A204.1 (cell line): ENCODE measurements around the gene PRPF19.

Experiments used
- FAIRE-seq: peaks from 2 replicates; lab custom pipeline; 2012; peaks lifted over from hg19 to GRCh38; lab: Jason Lieb, UNC

PRPF19 gene

DNA sequence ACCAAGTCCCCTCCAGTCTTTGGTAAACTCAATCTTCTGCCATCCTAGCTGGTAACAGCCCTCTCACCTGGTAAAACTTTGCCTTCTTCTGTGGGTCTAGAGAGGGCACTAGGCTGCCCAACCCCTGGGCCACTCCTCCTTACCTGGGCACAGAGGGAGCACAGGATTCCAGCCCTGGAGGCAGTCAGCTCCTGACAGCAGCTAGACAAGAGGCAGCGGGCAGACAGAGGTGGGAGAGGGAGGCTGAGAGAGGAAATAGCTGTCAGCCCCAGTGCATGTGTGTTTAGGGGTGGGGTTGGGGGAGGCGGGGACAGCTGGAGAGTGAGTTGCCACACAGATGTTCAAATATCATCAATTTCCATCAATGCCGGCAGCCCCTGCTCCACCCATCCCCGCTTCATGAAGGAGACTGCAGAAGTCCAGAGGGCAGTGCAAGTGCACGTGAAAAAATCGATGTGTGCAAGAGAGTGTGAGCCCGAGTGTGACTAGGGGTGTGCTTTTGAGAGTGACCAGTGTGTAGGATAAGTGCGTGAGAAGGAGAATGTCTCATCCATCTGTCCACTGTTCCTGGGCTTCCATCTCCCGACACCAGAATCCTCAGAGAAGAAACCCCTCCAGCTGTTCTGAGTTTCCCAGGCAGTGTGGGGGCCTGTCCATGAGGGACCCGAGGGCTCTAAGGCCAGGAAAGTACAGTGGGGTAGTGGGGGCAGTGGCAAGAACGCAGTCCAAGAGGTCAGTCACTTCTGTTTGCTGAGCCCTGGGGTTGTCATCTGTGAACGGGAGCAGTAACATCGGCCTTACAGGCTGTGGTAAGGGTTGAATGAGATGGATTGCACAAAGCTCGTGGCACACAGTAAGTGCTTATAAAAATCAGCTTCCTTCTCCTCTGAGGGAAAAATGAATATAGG lies 50.4 kb downstream of the PRPF19 start, which contains the start of gene PTGDR2:
PTGDR2 (minus strand) TSS at position 225 of the 908 bp plus-strand sequence. CDS start 2,228 bp downstream, outside the sequence.
- FAIRE-seq: no peak

DNA sequence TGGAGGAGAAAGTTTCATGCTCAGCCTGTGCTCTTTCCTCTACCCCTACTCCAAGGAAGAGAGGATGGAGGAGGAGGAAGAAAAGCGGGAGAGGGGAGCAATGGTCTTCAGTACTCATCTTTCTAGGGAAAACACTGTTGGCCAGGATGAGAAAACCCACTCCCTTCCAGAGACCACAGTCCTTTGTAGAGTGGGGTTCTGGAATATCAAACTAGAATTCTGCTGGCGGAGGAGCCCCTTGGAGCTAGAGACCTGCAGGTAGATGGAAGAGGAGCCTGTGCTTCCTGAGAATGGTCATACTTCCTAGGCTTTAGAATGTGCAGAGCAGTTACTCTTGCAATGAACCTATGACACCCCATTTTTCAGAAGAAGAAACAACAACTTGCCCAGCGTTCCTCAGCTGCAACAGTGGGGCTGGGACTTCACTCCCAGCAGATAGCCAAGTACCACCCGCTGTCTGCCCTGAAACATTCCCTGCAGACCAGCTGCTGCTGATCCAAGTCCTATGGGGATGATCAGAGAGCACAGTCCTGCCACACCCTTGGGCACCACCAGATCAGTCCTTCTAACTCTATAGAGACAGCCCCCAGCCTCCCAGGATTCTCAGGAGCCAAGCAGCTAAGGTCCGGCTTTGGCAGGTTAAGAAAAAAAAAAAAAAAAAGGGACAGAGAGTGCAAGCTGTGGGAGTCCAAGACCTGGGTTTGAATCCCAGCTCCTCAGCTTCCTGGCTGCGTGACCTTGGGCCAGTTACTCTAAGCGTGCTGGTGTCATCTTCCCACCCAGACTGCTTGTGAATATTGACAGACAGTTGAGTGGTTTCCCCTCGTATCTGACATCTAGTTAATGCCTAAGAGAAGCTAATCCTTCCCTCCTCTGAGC lies 51.3 kb downstream of the PRPF19 start:
- FAIRE-seq: no peak

DNA sequence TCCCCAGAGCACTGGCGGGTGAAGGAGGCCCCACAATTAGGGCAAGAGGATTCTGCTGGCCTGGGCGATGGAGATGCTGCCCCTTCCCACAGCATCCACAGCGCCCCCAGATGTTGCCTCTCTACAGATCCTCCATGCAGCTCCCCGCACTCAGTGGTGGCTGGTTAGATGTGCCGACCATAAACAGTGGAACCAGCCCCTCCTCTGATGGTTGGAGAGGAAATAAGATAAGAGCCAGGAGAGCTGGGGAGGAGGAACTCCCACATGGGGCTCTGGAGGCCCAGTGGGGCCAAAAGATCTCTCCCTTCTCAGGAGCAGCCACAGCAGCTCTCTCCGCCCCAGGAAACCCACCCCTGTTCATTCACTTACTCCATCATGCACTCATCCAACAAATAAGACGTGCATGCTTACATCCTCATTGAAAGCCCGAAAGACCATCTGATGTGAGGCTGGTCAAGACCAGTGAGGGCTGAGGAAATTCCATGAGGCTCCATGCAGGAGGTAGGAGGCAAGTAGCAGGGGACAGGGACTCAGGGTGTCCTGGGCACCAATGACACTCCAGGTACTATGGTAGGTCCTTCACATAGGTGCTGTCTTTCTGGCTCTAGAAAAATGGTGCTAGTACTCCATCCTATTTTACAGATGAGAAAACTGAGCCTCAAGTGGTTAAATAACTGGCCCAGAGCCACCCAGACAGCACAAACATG lies 52.1 kb downstream of the PRPF19 start:
- no peak for FAIRE-seq

DNA sequence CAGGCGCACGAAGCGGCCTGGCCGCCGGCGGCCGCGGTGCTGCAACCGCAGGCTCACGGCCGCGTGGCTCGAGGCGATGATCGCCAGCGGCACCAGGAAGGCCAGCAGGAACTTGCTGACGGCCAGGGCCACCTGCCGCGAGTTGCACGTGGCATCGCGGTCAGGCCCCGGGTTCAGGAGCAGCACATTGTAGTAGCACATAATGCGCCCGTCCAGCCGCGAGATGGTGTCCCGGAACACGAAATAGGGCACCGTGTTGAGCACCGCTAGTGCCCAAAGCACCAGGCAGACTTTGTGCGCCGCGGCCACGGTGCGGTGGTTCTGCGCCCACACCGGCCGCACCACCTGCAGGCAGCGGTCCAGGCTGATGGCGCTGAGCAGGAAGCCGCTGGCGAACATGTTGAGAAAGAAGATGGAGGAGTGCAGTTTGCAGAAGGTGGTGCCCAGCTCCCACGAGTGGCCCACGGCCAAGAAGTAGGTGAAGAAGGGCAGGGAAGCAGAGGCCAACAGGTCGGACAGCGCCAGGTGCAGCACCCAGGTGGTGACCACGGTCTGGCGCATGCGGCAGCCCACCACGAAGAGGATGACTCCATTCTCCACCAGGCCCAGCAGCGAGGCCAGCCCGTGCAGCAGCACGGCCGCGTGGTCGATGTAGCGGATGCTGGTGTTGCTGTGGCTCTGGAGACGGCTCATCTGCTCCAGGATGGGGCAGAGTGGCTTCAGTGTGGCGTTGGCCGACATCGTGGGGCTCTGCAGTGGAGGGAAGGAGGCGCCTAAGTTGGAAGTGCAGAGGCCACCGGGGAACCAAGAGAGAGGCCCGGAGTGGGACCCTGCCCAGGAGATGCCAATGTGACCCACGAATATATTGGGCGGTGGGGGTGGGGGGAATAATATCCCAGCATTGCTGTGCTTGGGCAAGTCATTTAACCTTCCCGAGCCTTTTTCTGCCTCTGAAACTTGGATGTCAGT lies 53.1 kb downstream of the PRPF19 start:
- FAIRE-seq: no peak

DNA sequence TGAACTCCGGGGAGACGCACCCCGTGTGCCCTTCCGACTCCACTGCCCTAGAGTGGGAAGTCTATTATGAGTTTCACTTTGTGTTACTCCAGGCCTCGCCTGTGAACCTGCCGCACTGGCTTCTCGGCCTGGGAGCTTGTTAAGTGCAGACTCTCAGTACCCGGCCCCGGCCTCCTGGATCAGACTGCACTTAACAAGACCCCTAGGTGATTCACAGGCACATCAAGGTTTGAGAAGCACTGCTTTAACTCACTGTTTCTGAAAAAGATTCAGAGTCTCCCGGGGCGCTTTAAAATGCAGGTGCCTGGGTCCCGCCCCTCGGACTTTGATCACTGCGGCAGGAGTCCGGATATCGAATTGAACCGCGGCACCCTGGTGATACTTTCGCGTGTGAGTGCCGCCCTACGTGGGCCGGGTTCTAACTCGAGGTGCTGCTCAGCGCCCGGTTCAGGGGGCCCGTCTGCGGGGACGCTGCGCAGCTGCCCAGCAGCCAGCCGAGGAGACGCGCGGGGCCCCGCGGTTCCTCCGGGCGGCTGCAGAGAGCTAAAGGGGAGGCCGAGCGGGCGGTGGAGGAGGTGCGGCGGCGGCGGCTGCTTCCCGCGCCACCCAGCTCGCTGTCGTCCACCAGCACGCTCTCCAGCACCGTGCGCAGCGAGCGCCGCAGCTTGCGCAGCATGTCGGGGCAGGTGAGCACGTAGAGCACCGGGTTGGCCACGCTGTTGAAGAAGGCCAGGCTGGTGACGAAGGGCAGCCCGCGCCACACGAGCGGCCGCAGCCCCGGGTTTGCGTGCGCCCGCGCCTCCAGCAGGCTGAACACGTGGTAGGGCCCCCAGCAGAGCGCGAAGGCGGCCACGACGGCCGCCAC lies 54.0 kb downstream of the PRPF19 start:
- FAIRE-seq: no peak

DNA sequence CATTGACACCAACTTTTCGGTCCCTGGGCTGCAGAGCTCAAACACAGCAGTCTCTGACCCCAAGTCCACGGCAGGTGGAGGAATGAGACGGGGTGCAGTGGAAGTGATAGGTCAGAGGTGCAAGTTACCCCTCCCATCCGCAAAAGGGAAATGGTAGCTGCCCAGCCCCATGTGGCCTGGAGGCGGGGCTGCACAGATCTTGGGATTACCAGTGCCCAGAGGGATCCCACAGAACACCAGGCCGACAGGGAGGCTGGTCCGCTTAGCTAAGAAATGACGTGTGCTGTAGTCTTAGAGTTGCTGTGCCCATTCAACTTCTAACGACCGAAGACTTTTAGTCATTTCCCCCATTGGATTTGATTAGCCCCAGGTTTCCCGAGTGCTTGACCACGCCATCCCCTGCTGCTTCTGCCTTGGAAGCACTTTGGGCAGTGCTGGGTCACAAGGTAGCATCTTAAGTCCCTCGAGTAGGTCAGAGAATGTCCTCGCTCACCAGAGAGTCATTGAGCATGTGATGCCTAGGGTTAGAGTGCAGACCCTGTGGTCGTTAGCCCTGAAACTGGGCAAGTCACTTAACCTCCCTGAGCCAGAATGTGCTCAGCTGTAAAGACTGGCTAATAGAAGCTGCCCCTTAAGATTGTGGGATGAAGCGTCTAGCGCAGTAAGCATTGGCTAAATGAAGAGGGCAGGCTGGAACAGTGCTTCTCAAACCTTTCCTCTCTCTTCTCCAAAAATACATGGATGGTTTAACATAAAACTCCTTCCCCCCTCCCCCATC lies 54.9 kb downstream of the PRPF19 start:
- FAIRE-seq: no peak

DNA sequence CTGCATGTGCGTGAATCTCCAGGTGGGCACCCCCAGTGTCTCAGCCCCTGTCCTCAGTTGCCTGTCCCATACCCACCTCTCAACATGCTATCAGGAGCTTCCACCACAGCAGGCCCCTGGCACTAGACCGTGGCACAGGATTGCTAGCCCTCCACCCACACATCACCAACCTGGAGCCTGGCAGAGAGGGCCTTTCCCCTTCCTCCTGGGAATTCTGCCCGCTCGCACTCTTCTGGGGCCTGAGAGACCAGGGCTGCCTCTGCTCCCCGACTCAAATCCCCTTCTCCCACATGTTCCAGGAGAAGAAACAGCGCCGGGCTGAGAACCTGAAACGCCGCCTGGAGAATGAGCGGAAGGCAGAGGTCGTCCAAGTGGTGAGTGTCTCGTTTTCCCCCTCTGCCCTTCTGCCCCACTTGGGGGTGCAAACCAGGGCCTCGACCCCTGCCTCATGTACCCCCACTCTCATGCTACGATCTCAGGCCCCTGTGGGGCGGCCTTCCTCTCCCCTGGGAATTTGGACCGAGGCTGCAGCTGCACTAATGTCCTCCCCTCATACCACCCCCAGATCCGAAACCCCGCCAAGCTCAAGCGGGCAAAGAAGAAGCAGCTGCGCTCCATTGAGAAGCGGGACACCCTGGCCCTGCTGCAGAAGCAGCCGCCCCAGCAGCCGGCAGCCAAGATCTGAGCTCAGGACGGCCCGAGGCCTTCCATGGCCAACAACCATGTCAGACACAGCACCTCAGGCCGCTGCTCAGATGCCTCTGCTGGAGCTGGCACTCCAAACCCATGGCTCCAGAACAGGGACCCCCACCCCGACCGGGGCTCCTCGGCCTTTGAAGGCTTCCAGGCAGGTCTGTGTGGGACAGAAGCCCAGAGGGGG lies 56.5 kb downstream of the PRPF19 start:
- FAIRE-seq: no peak

DNA sequence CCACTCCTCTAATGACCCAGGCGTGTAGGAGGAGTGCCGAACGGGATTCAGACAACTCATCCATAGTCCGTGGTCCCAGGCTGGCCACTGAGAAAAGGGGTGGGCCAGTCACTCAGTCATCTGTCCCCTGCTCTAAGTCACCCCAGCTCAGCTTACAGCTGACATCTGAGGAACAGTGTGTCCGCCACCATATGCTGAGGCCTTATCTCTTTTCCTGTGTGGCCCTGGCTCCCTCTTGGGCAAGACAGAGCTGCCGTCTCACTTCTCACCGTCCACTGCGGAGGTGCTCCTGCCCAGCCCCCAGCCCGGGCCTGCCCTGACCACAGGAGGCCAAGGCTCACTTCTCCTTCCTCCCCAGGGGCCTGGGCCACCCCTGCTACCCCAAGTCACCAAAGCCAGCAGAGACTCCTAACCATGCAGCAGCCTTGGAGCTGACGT lies 57.7 kb downstream of the PRPF19 start:
- no peak for FAIRE-seq

DNA sequence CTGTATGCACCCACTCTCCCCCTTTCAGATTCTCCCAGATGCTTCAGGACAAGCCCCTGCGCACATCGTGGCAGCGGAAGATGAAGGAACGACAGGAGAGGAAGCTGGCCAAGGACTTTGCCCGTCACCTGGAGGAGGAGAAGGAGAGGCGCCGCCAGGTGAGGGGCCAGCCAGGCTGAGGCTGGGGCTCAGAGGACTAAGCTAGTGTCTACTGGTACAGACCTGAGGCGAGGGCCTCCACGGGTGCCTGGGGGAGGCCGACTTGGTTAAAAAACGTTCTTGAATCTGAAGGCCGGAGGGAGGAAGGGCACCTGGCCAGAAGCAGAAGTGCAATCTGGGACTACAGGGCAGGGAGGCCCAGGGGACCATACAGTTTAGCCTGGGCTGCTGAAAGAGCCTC lies 58.5 kb downstream of the PRPF19 start:
- no peak for FAIRE-seq

DNA sequence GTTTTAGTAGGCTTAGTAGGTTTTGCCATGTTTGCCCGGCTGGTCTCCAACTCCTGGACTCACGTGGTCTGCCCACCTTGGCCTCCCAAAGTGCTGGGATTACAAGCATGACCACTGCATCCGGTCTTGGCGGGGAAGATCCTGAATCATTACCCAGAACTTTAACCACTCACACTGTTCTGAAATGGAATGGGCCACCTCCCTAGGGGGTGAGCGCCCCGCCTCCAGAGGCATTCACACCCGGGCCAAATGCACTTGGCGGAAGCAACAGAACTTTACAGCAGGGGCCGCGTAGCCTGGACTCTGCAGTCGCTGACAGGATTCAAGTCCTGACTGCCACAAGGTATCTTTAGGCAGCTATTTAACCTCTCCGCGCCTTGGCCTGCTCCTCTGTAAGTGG lies 59.1 kb downstream of the PRPF19 start:
- FAIRE-seq: no peak

DNA sequence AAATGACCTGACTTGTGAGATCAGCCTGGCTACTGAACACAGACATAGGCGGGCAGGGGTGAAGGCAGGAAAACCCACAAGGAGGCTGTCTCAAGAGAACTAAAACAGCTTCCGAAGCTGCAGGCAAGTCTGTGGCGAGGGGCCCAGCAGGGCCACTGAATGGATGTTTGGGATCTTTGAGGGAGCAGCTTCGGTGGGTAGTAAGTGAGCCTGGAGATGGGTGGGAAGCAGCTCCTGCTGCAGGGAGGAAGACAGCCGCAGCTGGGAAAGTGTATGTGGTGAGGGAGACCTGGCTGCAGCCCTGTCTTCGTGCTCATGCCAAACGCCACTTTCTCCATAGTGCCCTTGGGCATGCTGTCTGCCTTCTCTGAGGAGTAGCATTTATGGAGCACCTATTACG lies 61.0 kb downstream of the PRPF19 start:
- no peak for FAIRE-seq

DNA sequence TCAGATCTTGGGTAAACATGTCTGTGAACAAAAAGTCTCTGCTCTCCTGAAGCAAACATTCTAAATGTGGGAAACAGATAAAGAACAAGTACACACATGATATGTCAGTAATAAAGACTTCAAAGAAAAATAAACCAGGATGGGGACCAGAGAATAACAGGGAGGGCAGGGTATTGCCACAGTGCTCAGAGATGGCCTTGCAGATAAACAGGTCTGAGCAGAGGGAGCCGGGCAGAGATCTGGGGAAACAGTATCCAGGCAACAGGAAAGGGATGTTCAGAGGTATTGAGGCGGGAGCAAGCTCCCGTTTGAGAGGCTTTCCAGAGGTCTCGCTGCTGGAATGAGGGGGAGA lies 61.5 kb downstream of the PRPF19 start:
- FAIRE-seq: no peak

DNA sequence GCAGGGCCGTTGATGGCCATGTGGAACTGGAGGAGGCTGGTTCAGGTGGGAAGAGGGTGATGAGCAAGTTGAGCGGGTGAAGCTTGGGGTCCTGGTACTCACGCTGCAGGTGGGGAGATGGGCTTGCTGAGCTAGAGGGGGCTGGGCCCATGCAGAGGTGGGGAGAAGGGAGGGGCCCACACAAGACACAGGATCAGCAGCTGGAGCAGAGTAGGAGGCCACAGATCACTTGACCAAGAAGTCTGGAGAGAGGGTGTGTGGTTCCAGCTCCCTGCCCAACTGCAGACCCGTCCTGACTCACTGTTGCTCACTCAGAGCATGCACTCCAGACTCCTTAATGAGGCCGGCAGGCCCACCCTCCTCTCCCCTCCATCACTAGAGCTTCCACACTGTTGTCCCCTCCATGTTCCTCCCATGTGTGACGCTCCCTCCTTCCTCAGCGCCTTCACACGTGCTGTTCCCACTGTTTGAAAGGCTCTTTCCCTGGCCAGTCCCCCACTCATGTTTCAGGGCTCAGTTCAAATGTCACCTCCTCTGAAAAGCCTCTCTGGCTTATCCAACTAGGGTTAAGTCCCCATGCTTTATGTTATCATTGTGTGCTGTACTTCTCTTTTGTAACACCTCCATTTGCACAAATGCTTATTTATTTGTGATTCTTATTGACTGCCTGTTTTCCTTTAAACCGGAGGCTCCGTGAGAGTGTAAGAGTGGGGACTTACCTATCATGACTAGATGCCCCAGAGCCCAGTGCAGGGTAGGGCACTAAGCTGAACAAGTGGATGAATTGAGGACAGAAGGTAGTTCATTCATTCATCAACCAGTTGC lies 62.1 kb downstream of the PRPF19 start:
- FAIRE-seq: no peak

DNA sequence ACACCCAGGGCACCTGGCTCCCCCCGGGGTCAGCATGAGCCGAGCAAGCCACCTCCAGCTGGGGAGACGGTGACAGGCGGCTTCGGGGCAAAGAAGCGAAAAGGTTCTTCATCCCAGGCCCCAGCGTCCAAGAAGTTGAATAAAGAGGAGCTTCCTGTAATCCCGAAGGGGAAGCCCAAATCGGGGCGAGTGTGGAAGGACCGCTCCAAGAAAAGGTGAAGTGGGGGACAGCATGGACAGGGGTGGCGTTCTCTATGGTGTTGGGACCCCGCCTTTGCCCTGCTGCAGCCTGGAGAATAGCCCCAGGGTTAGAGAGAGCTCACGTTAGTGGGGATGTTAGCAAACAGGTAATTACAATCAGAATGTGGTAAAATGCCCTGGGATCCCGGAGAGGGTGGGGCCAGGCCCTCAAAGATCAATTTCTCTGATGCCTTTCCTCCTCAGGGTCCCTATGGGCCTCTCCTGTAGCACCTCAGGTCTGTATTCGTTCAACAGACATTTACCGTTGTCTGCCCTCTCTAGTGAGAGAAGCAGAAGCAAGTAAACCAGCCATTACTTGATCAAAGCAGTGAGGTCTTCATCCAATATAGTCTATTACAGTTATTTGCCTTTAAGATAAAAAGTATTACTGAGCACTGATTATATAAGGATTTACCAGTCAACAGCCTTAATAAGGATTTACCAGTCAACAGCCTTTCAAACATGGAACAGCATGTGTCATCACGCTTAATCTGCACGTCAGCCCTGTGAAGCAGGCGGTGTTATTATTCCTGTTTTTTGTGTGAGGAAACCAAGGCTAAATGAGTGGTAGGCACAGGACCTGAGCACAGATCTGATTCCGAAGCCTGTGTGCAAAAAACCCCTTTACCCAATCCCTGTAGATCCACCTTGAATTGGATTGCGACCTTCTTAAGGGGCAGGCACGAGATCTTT lies 63.5 kb downstream of the PRPF19 start:
- no peak for FAIRE-seq

DNA sequence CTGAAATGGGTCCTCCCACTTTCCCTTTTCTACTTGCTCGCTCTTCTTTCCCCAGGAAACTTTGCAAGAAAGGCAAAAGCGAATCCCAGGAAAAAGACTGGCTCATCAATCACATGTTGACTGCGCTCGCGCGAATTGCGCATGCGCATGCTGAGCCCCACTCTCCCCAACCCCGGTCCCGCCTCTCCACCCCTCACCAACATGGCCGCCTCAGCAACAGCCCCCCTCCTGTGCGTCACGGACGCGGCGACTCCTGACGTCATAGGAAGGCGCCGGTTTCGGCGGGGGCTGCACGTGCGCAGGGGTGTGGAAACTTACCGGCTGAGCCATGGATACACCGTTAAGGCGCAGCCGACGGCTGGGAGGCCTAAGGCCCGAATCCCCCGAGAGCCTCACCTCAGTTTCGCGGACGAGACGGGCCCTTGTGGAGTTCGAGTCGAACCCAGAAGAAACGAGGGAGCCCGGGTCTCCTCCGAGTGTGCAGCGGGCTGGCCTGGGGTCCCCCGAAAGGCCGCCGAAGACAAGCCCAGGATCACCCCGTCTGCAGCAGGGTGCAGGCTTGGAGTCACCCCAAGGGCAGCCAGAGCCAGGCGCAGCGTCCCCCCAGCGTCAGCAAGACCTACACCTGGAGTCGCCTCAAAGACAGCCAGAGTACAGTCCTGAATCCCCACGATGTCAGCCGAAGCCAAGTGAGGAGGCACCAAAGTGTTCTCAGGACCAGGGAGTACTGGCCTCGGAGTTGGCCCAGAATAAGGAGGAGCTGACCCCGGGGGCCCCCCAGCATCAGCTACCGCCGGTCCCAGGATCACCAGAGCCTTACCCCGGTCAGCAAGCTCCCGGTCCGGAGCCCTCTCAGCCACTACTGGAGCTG lies 64.4 kb downstream of the PRPF19 start, which contains the start of gene CCDC86:
CCDC86 (plus strand) TSS at position 317 of the 871 bp plus-strand sequence; CDS start at position 329, 12 bp downstream.
- FAIRE-seq: peak; percentile 49
